PC-9 (cell line): ENCODE data around the gene PLEKHA1. TPM values are rescaled to one million over a fixed set of nuclear protein-coding genes. Genes with fewer than 3 reads are reported as not detected.

Source experiments
- BruUV-seq: library from RNA; stranded (reverse); fragments of 400-500 nt; replicated peaks from 2 replicates; lab custom pipeline; 2021; lab: Mats Ljungman, UMichigan
- CTCF ChIA-PET: fragments of 300-600 bp; sonication (Branson Sonifier 250); formaldehyde crosslinking; loops from one replicate; lab custom pipeline; 2022; ENCODE audit warnings: antibody characterized with exemption; lab: Charles Lee
- POLR2A ChIA-PET: fragments of 300-600 bp; sonication (Branson Sonifier 250); formaldehyde crosslinking; loops from one replicate; lab custom pipeline; 2022; ENCODE audit warnings: antibody characterized with exemption; ENCODE audit not compliant: unreplicated experiment; lab: Charles Lee
- DNase-seq, 2 experiments: peaks; one replicate each; pipeline versions ENCODE4 v3.0.0 to v3.0.0-alpha.2; 2015 to 2022; ENCODE audit warnings: mixed read lengths in 1 of 2
- H2AFZ ChIP-seq: fragments of 200-600 bp; sonication (generic); 2 replicates; pipeline ENCODE4 v1.8.1; 2017; ENCODE audit warnings: antibody characterized with exemption
- H3F3A ChIP-seq: fragments of 200-600 bp; sonication (generic); 2 replicates; pipeline ENCODE4 v1.8.1; 2017; ENCODE audit warnings: antibody characterized with exemption, mild to moderate bottlenecking, low read depth; ENCODE audit not compliant: insufficient read depth
- H3K27ac ChIP-seq: fragments of 200-600 bp; sonication (generic); 2 replicates; pipeline ENCODE4 v1.6.1; 2016; ENCODE audit warnings: mixed run types
- H3K27me3 ChIP-seq: fragments of 200-600 bp; sonication (generic); 2 replicates; pipeline ENCODE4 v1.6.1; 2016; ENCODE audit warnings: low read depth, mixed run types; ENCODE audit not compliant: insufficient read depth
- H3K36me3 ChIP-seq: fragments of 200-600 bp; sonication (generic); 2 replicates; pipeline ENCODE4 v1.6.1; 2016; ENCODE audit warnings: low read depth, mixed run types
- H3K4me1 ChIP-seq: fragments of 200-600 bp; sonication (generic); replicated peaks from 2 replicates; pipeline ENCODE4 v1.6.1; 2016; ENCODE audit warnings: mixed run types; ENCODE audit not compliant: insufficient read depth
- H3K4me2 ChIP-seq: fragments of 200-600 bp; sonication (generic); 2 replicates; pipeline ENCODE4 v1.6.1; 2017; ENCODE audit warnings: mixed run types
- H3K4me3 ChIP-seq: fragments of 200-600 bp; sonication (generic); 2 replicates; pipeline ENCODE4 v1.6.1; 2016; ENCODE audit warnings: mixed run types
- H3K79me2 ChIP-seq: fragments of 200-600 bp; sonication (generic); 2 replicates; pipeline ENCODE4 v1.6.1; 2017; ENCODE audit warnings: low read depth, mixed run types
- H3K9me2 ChIP-seq: fragments of 200-600 bp; sonication (generic); 2 replicates; pipeline ENCODE4 v1.8.1; 2017; ENCODE audit warnings: mild to moderate bottlenecking; ENCODE audit not compliant: insufficient read depth
- H3K9me3 ChIP-seq: fragments of 200-600 bp; sonication (generic); 2 replicates; pipeline ENCODE4 v1.8.1; 2016; ENCODE audit warnings: low read depth; ENCODE audit not compliant: insufficient read depth
- H4K20me1 ChIP-seq: fragments of 200-600 bp; sonication (generic); 2 replicates; pipeline ENCODE4 v1.8.1; 2017; ENCODE audit not compliant: insufficient read depth
- EZH2 ChIP-seq: fragments of 200-600 bp; sonication (generic); IDR thresholded peaks from 2 replicates; pipeline ENCODE4 v1.8.0; 2017; ENCODE audit warnings: antibody characterized with exemption, low read depth
- intact Hi-C: fragments of 100-400 bp; cut with micrococcal nuclease; formaldehyde crosslinking; loops from one replicate; pipeline ENCODE4 v1.10.0; 2022; ENCODE audit not compliant: unreplicated experiment
- total RNA-seq: library from RNA; stranded (reverse); gene quantifications from 2 replicates; pipeline ENCODE4 v1.2.3, GENCODE V29; 2021
- TF ChIP-seq, protein P1 (sequence below): fragments of 200-600 bp; sonication (generic); conservative IDR thresholded peaks from 2 replicates; pipeline ENCODE4 v1.6.1; 2017; ENCODE audit warnings: mixed run types, antibody characterized with exemption, mild to moderate bottlenecking, moderate library complexity

The PLEKHA1 gene
- total RNA-seq, 1 experiment from 2014 or later: 33.8 TPM

DNA sequence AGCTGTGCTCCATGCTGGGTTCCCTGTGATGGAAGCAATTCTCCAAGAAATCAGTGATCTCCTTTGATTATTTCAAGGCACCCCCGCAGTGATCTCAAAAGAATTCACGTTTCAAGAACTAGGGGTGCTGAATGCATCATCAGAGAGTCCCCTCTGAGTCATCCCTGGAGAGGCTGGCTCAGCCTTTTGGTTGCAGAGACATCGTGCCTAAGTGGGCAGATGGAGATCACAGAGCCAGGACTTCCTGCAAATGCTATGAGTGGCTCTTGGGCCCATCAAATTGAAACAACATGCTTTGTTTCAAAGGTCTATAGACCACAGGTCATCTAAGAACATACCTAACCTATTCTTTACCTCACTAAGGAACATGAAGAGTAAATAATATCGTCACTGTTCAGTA, 41.5 kb upstream of the PLEKHA1 start:
- H3K9me3 ChIP-seq: no peaks in the 10 kb centered on the region
- H4K20me1 ChIP-seq: no peaks in the 10 kb centered on the region
- no peak overlapping the region for H3K4me3 ChIP-seq
- H3K9me2 ChIP-seq: no peaks in the 10 kb centered on the region
- no peak overlapping the region for H2AFZ ChIP-seq
- TF ChIP-seq, protein P1, sequence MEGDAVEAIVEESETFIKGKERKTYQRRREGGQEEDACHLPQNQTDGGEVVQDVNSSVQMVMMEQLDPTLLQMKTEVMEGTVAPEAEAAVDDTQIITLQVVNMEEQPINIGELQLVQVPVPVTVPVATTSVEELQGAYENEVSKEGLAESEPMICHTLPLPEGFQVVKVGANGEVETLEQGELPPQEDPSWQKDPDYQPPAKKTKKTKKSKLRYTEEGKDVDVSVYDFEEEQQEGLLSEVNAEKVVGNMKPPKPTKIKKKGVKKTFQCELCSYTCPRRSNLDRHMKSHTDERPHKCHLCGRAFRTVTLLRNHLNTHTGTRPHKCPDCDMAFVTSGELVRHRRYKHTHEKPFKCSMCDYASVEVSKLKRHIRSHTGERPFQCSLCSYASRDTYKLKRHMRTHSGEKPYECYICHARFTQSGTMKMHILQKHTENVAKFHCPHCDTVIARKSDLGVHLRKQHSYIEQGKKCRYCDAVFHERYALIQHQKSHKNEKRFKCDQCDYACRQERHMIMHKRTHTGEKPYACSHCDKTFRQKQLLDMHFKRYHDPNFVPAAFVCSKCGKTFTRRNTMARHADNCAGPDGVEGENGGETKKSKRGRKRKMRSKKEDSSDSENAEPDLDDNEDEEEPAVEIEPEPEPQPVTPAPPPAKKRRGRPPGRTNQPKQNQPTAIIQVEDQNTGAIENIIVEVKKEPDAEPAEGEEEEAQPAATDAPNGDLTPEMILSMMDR: no peak
- no peak for TF ChIP-seq EZH2
- no peaks in the 10 kb centered on the region for H3K27me3 ChIP-seq
- no peak overlapping the region for H3K27ac ChIP-seq
- POLR2A ChIA-PET: no interaction called here
- H3K4me1 ChIP-seq: no peaks in the 10 kb centered on the region
- CTCF ChIA-PET: no interaction called here
- no TSS peak for BruUV-seq
- DNase-seq: no peak
- no peaks in the 10 kb centered on the region for H3F3A ChIP-seq
- no peak overlapping the region for H3K4me2 ChIP-seq
- no peaks in the 10 kb centered on the region for H3K36me3 ChIP-seq
- no peaks in the 10 kb centered on the region for H3K79me2 ChIP-seq
- intact Hi-C loops: no loop called here

DNA sequence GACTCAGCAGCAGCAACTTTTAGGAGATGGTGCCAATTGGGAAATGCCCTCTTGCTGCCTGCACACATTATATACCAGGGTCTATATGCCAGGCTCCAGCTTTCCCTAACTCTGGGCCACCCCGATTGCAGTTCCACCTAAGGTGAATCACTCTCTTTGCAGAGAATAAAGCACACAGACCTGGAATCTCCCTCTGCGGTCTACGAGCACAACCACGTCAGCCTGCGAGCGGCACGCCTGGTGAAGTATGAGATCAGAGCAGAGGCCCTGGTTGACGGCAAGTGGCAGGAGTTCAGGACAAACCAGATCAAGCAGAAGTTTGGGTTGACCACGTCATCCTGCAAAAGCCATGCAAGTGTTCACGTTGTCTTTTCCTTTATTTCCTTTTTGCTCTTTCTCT, 38.2 kb upstream of the PLEKHA1 start:
- H3K9me2 ChIP-seq: no peaks in the 10 kb centered on the region
- TF ChIP-seq, protein P1: no peak
- no peaks in the 10 kb centered on the region for H3K79me2 ChIP-seq
- H3F3A ChIP-seq: no peaks in the 10 kb centered on the region
- H3K4me3 ChIP-seq: no peak overlapping the region
- no peaks in the 10 kb centered on the region for H3K27me3 ChIP-seq
- no peak for DNase-seq
- no TSS peak for BruUV-seq
- H4K20me1 ChIP-seq: no peaks in the 10 kb centered on the region
- ChIA-PET POLR2A (no interaction called here), CTCF (no interaction called here)
- H3K4me1 ChIP-seq: no peaks in the 10 kb centered on the region
- H2AFZ ChIP-seq: no peak overlapping the region
- no peak overlapping the region for H3K27ac ChIP-seq
- H3K4me2 ChIP-seq: no peak overlapping the region
- H3K36me3 ChIP-seq: no peaks in the 10 kb centered on the region
- H3K9me3 ChIP-seq: no peaks in the 10 kb centered on the region
- intact Hi-C loops: loop anchor here (5.0 kb wide), 1 partner anchor 36 kb away; the partner anchor contains the start of gene PLEKHA1

DNA sequence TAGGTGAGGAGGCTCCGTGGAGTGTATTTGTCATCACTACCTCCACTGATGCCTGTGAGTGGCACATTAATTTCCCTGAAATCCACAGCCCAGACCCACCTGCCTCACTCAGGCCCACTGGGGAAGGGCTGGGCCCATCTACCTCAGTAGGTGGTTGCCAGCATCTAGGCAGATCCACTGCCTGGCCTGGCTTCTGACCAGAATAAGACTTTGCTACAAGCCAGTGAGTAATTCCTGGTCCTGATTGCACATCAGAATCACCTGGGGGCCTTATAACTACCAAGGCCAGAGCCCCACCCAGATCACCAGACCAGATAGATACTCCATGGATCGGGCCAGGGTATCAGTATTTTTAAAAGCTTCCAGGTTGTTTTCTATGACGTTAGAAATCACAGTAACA, 37.5 kb upstream of the PLEKHA1 start:
- H3K9me2 ChIP-seq: no peaks in the 10 kb centered on the region
- no peak overlapping the region for H3K27ac ChIP-seq
- H3K36me3 ChIP-seq: no peaks in the 10 kb centered on the region
- H3K4me1 ChIP-seq: no peaks in the 10 kb centered on the region
- H3K79me2 ChIP-seq: no peaks in the 10 kb centered on the region
- H3K27me3 ChIP-seq: no peaks in the 10 kb centered on the region
- ChIA-PET CTCF (no interaction called here), POLR2A (no interaction called here)
- no peak overlapping the region for H2AFZ ChIP-seq
- no peaks in the 10 kb centered on the region for H3K9me3 ChIP-seq
- H4K20me1 ChIP-seq: no peaks in the 10 kb centered on the region
- H3K4me3 ChIP-seq: no peak overlapping the region
- intact Hi-C loops: loop anchor here (5.0 kb wide), 1 partner anchor 35 kb away; the partner anchor contains the start of gene PLEKHA1
- no peak overlapping the region for H3K4me2 ChIP-seq
- no peak for DNase-seq
- no peak for TF ChIP-seq EZH2
- TF ChIP-seq, protein P1: no peak
- BruUV-seq: no TSS peak
- no peaks in the 10 kb centered on the region for H3F3A ChIP-seq
